Measurements from ENCODE around the gene TUBA8.
"Not testable (repeated sequence)": the region's sequence is repeated elsewhere in the genome, so short reads cannot be mapped to it uniquely, and the experiment has no call there.

Gene TUBA8

GRCh38 chr22:18130699-18131429, 20.3 kb downstream of the TUBA8 start:
- DNase-seq, result no peak

GRCh38 chr22:18133452-18133851, 22.8 kb downstream of the TUBA8 start:
- DNase-seq, result no peak

- no peak for DNase-seq
These were observed 26.1 kb downstream of the TUBA8 start for GRCh38 chr22:18136563-18137320.

- not testable (repeated sequence) for DNase-seq
These were observed 30.4 kb downstream of the TUBA8 start for GRCh38 chr22:18141004-18141403.

- DNase-seq, result no peak
These were observed 33.5 kb downstream of the TUBA8 start for GRCh38 chr22:18144105-18144504.

GRCh38 chr22:18145676-18146388, 35.2 kb downstream of the TUBA8 start:
- DNase-seq, result no peak

- DNase-seq, result no peak
These were observed 35.8 kb downstream of the TUBA8 start for GRCh38 chr22:18146389-18146753.

GRCh38 chr22:18147791-18148190, 37.2 kb downstream of the TUBA8 start:
- no peak for DNase-seq

GRCh38 chr22:18148293-18148965, 37.8 kb downstream of the TUBA8 start:
- DNase-seq, result no peak

- DNase-seq, result no peak
These were observed 41.9 kb downstream of the TUBA8 start for GRCh38 chr22:18152519-18152918.

- no peak for DNase-seq
These were observed 44.3 kb downstream of the TUBA8 start for GRCh38 chr22:18154821-18155390.

- not testable (repeated sequence) for DNase-seq
These were observed 44.9 kb downstream of the TUBA8 start for GRCh38 chr22:18155546-18155945.

- DNase-seq, result peak; percentile 25
These were observed 46.5 kb downstream of the TUBA8 start for GRCh38 chr22:18156878-18157713.

- DNase-seq, result no peak
These were observed 47.1 kb downstream of the TUBA8 start for GRCh38 chr22:18157714-18158028.

- DNase-seq, result not testable (repeated sequence)
These were observed 50.0 kb downstream of the TUBA8 start for GRCh38 chr22:18160641-18161040.

GRCh38 chr22:18163843-18164242, 53.2 kb downstream of the TUBA8 start:
- DNase-seq, result not testable (repeated sequence)

GRCh38 chr22:18164584-18164983, 54.0 kb downstream of the TUBA8 start:
- not testable (repeated sequence) for DNase-seq

- DNase-seq, result not testable (repeated sequence)
These were observed 54.7 kb downstream of the TUBA8 start for GRCh38 chr22:18165356-18165755.

GRCh38 chr22:18170284-18170683, 59.7 kb downstream of the TUBA8 start:
- DNase-seq, result not testable (repeated sequence)

- not testable (repeated sequence) for DNase-seq
These were observed 61.6 kb downstream of the TUBA8 start for GRCh38 chr22:18172203-18172602.

- not testable (repeated sequence) for DNase-seq
These were observed 62.2 kb downstream of the TUBA8 start for GRCh38 chr22:18172776-18173175.

GRCh38 chr22:18173441-18173840, 62.8 kb downstream of the TUBA8 start:
- DNase-seq, result not testable (repeated sequence)
